DOHH2 (cell line): ENCODE data around the gene RASA4B.

Source experiments
- H3F3A ChIP-seq: fragments of 200-600 bp; sonication (generic), shearing (Covaris generic); 2 replicates; pipeline ENCODE4 v1.6.0; 2016; ENCODE audit warnings: antibody characterized with exemption, mild to moderate bottlenecking; ENCODE audit not compliant: control insufficient read depth, insufficient read depth
- H3K27ac ChIP-seq: fragments of 200-600 bp; sonication (generic); 2 replicates; pipeline ENCODE4 v1.5.1; 2014; ENCODE audit warnings: low read depth, mild to moderate bottlenecking, low read length, moderate library complexity
- H3K27me3 ChIP-seq: fragments of 200-600 bp; sonication (generic); 2 replicates; pipeline ENCODE4 v1.6.1; 2014; ENCODE audit warnings: mild to moderate bottlenecking, low read length, mixed read lengths; ENCODE audit not compliant: control insufficient read depth
- H3K36me3 ChIP-seq: fragments of 200-600 bp; sonication (generic); 2 replicates; pipeline ENCODE4 v1.6.1; 2014; ENCODE audit warnings: mild to moderate bottlenecking, low read length, moderate library complexity, mixed read lengths; ENCODE audit not compliant: control insufficient read depth
- H3K4me1 ChIP-seq: fragments of 200-600 bp; sonication (generic); 2 replicates; pipeline ENCODE4 v1.6.1; 2014; ENCODE audit warnings: mild to moderate bottlenecking, low read length, mixed read lengths; ENCODE audit not compliant: control insufficient read depth
- H3K4me2 ChIP-seq: fragments of 200-600 bp; sonication (generic); 2 replicates; pipeline ENCODE4 v1.6.0; 2014; ENCODE audit warnings: mild to moderate bottlenecking, low read length, moderate library complexity
- H3K4me3 ChIP-seq: fragments of 200-600 bp; sonication (generic); 2 replicates; pipeline ENCODE4 v1.5.1; 2014; ENCODE audit warnings: mild to moderate bottlenecking, low read length, mixed read lengths
- H3K79me2 ChIP-seq: fragments of 200-600 bp; sonication (generic); 2 replicates; pipeline ENCODE4 v1.6.1; 2014; ENCODE audit warnings: mild to moderate bottlenecking, low read length, mixed read lengths; ENCODE audit not compliant: control insufficient read depth
- H3K9me2 ChIP-seq: fragments of 200-600 bp; sonication (generic); replicated peaks from 2 replicates; pipeline ENCODE4 v1.6.1; 2014; ENCODE audit warnings: mild to moderate bottlenecking, low read length, mixed read lengths; ENCODE audit not compliant: control insufficient read depth
- H3K9me3 ChIP-seq: fragments of 200-600 bp; sonication (generic); 2 replicates; pipeline ENCODE4 v1.6.1; 2014; ENCODE audit warnings: antibody characterized with exemption, low read length, mixed read lengths; ENCODE audit not compliant: control insufficient read depth, insufficient read depth
- H4K20me1 ChIP-seq: fragments of 200-600 bp; sonication (generic); 2 replicates; pipeline ENCODE4 v1.6.0; 2014; ENCODE audit warnings: low read depth, mild to moderate bottlenecking, antibody characterized with exemption, low read length, moderate library complexity; ENCODE audit not compliant: control insufficient read depth, insufficient read depth
- EZH2phosphoT487 ChIP-seq: fragments of 200-600 bp; sonication (generic); IDR thresholded peaks from 2 replicates; pipeline ENCODE4 v1.6.1; 2017; ENCODE audit warnings: borderline replicate concordance, mild to moderate bottlenecking, antibody characterized with exemption, low read length, moderate library complexity, mixed read lengths
- TF ChIP-seq, protein P1 (sequence below): fragments of 200-600 bp; sonication (generic); IDR thresholded peaks from one replicate; pipeline ENCODE4 v1.5.1; 2014; ENCODE audit warnings: antibody characterized with exemption, mild to moderate bottlenecking, low read depth, low read length; ENCODE audit not compliant: poor library complexity, severe bottlenecking

The RASA4B gene

DNA sequence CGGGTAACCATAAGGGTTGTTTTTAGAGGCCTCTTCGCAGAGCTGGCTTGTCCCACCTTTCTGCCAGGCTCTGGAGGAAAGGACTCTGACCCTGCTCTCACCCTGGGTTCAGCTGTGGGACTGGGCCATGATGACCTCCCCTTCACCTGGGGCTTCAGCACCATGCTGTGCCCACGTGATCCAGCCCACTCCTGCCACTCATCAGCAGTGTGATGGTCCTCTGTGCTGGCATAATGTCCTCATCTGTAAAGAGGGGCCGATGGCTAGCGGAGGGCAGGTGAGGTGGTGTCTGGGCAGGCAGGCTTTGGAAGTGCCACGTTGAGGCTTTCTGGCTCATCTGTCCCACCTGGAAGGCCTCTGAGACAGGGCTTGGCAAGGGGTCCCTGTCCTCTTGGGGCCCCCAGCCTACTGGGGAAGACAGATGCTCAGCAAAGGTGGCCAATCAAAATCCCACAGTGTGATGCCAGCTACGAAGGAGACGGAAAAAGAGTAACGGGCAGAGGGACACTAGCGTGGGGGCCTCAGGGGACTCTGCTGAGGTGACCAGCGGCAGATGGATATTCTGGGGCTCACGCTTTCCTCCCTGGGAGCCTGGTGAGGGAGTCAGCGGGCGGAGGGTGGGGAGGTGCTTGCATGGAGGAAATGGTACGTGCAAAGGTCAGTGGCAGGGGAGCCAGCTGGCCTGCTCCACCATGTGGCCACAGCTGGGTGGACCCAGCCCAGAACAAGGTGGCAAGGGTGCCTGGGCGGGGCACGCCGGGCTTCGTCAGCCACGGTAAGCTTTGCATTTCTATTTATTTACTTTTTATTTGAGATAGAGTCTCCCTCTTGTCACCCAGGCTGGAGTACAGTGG, 47.4 kb downstream of the RASA4B start:
- Histone ChIP-seq H3K27me3 (no peaks in the 10 kb centered on the region), H3K9me2 (no peaks in the 10 kb centered on the region), H3K4me2 (no peak overlapping the region), H3K4me1 (peaks cover 17% of the 10 kb centered on the region), H3K9me3 (no peaks in the 10 kb centered on the region), H3K4me3 (no peak overlapping the region), H3F3A (peaks cover 4% of the 10 kb centered on the region; the same call in 1 of the 2 replicates), H3K27ac (no peak overlapping the region), H3K79me2 (peaks cover 15% of the 10 kb centered on the region), H4K20me1 (peaks cover 9% of the 10 kb centered on the region; the same call in 1 of the 2 replicates), H3K36me3 (peaks cover 69% of the 10 kb centered on the region)
- TF ChIP-seq, protein P1, sequence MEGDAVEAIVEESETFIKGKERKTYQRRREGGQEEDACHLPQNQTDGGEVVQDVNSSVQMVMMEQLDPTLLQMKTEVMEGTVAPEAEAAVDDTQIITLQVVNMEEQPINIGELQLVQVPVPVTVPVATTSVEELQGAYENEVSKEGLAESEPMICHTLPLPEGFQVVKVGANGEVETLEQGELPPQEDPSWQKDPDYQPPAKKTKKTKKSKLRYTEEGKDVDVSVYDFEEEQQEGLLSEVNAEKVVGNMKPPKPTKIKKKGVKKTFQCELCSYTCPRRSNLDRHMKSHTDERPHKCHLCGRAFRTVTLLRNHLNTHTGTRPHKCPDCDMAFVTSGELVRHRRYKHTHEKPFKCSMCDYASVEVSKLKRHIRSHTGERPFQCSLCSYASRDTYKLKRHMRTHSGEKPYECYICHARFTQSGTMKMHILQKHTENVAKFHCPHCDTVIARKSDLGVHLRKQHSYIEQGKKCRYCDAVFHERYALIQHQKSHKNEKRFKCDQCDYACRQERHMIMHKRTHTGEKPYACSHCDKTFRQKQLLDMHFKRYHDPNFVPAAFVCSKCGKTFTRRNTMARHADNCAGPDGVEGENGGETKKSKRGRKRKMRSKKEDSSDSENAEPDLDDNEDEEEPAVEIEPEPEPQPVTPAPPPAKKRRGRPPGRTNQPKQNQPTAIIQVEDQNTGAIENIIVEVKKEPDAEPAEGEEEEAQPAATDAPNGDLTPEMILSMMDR, result no peak

DNA sequence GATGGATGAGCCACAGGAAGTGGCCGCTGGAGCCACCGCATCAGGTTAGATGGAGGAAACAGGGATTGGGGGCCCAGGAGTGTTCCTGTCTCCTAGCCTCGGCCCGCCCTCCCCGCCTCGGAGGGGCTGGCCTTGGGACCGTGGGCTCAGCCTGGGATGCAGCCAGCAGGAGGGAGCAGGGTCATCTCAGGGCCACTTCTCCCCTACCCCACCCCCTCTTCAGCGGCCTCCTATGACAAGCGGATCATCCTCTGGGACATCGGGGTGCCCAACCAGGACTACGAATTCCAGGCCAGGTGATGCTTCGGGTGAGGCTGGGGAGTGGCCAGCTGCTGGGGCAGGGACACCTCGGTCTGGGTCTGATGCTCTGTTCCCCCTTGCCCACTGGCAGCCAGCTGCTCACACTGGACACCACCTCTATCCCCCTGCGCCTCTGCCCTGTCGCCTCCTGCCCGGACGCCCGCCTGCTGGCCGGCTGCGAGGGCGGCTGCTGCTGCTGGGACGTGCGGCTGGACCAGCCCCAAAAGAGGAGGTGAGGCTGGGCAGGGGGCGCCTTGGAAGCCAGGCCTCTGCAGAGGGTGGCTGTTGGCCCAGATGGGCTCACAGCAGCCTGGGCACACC, 48.1 kb downstream of the RASA4B start:
- Histone ChIP-seq H3K79me2 (peaks cover 20% of the 10 kb centered on the region), H3K27me3 (no peaks in the 10 kb centered on the region), H4K20me1 (peaks cover 9% of the 10 kb centered on the region; the same call in 1 of the 2 replicates), H3K36me3 (peaks cover 70% of the 10 kb centered on the region), H3K4me3 (no peak overlapping the region), H3K4me1 (peaks cover 17% of the 10 kb centered on the region), H3K27ac (no peak overlapping the region), H3K4me2 (no peak overlapping the region), H3F3A (peaks cover 4% of the 10 kb centered on the region; the same call in 1 of the 2 replicates), H3K9me2 (no peaks in the 10 kb centered on the region), H3K9me3 (no peaks in the 10 kb centered on the region)
- TF ChIP-seq EZH2phosphoT487, result no peak

- H4K20me1 ChIP-seq, result peaks cover 9% of the 10 kb centered on the region; the same call in 1 of the 2 replicates
- no peaks in the 10 kb centered on the region for H3K9me2 ChIP-seq
- peaks cover 70% of the 10 kb centered on the region for H3K36me3 ChIP-seq
- no peak overlapping the region for H3K27ac ChIP-seq
- H3K4me1 ChIP-seq, result peaks cover 22% of the 10 kb centered on the region
- no peak overlapping the region for H3K4me3 ChIP-seq
- H3F3A ChIP-seq, result peaks cover 4% of the 10 kb centered on the region; the same call in 1 of the 2 replicates
- H3K79me2 ChIP-seq, result peaks cover 27% of the 10 kb centered on the region
- no peaks in the 10 kb centered on the region for H3K9me3 ChIP-seq
- H3K27me3 ChIP-seq, result no peaks in the 10 kb centered on the region
- no peak overlapping the region for H3K4me2 ChIP-seq
- TF ChIP-seq EZH2phosphoT487, result no peak
- TF ChIP-seq, protein P1, result no peak
Observed at GRCh38 chr7:102468478-102469350, 48.9 kb downstream of the RASA4B start.
